ENCODE results near the gene PIM2. TPM values are rescaled to one million over a fixed set of nuclear protein-coding genes. Genes with fewer than 3 reads are reported as not detected.
A peak's percentile ranks its signal among the peaks of the same experiment; 100 is the strongest.

The PIM2 gene
- total and polyA plus RNA-seq, 9 of the 15 experiments (the other 6 are each of a cell fraction or from before 2014, with no cell fraction given): 67.6 to 191 (median 108) TPM

DNA sequence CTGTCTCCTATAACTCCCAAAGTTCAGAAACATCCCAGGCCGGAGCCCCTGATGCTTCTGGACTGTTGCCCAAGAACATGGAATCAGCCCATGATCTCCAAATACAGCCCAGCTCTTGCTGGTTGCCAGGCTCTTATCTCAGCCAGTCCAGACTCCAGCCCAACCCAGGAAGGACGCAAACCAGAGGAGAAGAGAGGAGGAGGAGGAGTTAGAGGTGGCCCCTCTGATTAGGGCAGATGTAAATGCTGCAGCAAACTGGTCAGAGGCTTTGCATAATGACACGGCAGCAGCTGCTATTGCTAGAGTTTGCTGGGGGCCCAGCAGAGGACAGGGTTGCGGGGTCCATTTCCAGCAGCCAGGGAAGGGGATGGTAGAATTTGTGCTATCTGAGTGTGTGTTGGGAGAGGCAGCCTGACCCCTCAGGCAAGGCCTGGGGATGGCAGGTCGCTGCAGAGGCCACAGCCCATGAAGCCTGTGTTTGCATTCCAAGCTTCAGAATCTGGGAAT lies 42.8 kb upstream of the PIM2 start (continued):
- TF ChIP-seq NCOA2 (IDR thresholded peaks at IDR 0.05; ENCODE audit: partially characterized antibody in 2 of 2) (no peak), U2AF2 (optimal IDR thresholded peaks at IDR 0.05; ENCODE audit: low read depth, low read length) (no peak), CBX8 (IDR thresholded peaks at IDR 0.05; ENCODE audit: borderline replicate concordance, extremely low read depth, low read depth, low read length, poor library complexity, severe bottlenecking) (no peak), ATF7 (IDR thresholded peaks at IDR 0.05) (peak; percentile 54), ERF (CRISPR knock-in tag; IDR thresholded peaks at IDR 0.05) (no peak), ELF2 (CRISPR knock-in tag; IDR thresholded peaks at IDR 0.05) (no peak), KLF6 (CRISPR knock-in tag; IDR thresholded peaks at IDR 0.05; ENCODE audit: borderline replicate concordance) (no peak), BACH1 (tag; IDR thresholded peaks at IDR 0.05) (no peak), CHD4 (IDR thresholded peaks at IDR 0.05; ENCODE audit: insufficient read depth, insufficient replicate concordance, low read depth, low read length, poor library complexity, severe bottlenecking) (no peak), HIVEP1 (CRISPR knock-in tag; IDR thresholded peaks at IDR 0.05) (no peak), CBFA2T3 (IDR thresholded peaks at IDR 0.05) (peak; percentile 94), EHMT2 (IDR thresholded peaks at IDR 0.05) (no peak), KLF16 (IDR thresholded peaks at IDR 0.05) (peak; percentile 75), ZFX (CRISPR knock-in tag; IDR thresholded peaks at IDR 0.05) (peak; percentile 10; the same call in 1 of the 2 replicates), RBM15 (IDR thresholded peaks at IDR 0.05; ENCODE audit: insufficient read depth, low read length) (no peak), ZNF785 (CRISPR knock-in tag; IDR thresholded peaks at IDR 0.05) (no peak), SMAD4 (CRISPR knock-in tag; conservative IDR thresholded peaks at IDR 0.05) (0 out of 2 replicates have a peak, but pooled peaks have one; percentile 24), BRF1 (IDR thresholded peaks at IDR 0.05; ENCODE audit: borderline replicate concordance, extremely low read depth, insufficient read length) (no peak), TAF9B (IDR thresholded peaks at IDR 0.05; ENCODE audit: partially characterized antibody) (no peak), ZNF23 (CRISPR knock-in tag; IDR thresholded peaks at IDR 0.05) (no peak), NUFIP1 (IDR thresholded peaks at IDR 0.05; ENCODE audit: partially characterized antibody) (no peak), RBM34 (IDR thresholded peaks at IDR 0.05; ENCODE audit: borderline replicate concordance, insufficient read depth, low read length) (no peak), SMARCA5 (IDR thresholded peaks at IDR 0.05) (no peak), ZNF778 (CRISPR knock-in tag; IDR thresholded peaks at IDR 0.05) (no peak), BCL6 (CRISPR knock-in tag; IDR thresholded peaks at IDR 0.05) (no peak), SMC3 (conservative IDR thresholded peaks at IDR 0.05; ENCODE audit: insufficient read depth, low read depth, low read length) (no peak), SNIP1 (IDR thresholded peaks at IDR 0.05; ENCODE audit: low read depth) (no peak)
- TF ChIP-seq, protein P1, sequence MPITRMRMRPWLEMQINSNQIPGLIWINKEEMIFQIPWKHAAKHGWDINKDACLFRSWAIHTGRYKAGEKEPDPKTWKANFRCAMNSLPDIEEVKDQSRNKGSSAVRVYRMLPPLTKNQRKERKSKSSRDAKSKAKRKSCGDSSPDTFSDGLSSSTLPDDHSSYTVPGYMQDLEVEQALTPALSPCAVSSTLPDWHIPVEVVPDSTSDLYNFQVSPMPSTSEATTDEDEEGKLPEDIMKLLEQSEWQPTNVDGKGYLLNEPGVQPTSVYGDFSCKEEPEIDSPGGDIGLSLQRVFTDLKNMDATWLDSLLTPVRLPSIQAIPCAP (CRISPR knock-in tag; IDR thresholded peaks at IDR 0.05; ENCODE audit: borderline replicate concordance): no peak
- TF ChIP-seq, protein P2, sequence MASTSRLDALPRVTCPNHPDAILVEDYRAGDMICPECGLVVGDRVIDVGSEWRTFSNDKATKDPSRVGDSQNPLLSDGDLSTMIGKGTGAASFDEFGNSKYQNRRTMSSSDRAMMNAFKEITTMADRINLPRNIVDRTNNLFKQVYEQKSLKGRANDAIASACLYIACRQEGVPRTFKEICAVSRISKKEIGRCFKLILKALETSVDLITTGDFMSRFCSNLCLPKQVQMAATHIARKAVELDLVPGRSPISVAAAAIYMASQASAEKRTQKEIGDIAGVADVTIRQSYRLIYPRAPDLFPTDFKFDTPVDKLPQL (IDR thresholded peaks at IDR 0.05; ENCODE audit: extremely low read depth, insufficient read length): no peak
- TF ChIP-seq, protein P3, sequence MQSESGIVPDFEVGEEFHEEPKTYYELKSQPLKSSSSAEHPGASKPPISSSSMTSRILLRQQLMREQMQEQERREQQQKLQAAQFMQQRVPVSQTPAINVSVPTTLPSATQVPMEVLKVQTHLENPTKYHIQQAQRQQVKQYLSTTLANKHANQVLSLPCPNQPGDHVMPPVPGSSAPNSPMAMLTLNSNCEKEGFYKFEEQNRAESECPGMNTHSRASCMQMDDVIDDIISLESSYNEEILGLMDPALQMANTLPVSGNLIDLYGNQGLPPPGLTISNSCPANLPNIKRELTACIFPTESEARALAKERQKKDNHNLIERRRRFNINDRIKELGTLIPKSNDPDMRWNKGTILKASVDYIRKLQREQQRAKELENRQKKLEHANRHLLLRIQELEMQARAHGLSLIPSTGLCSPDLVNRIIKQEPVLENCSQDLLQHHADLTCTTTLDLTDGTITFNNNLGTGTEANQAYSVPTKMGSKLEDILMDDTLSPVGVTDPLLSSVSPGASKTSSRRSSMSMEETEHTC (IDR thresholded peaks at IDR 0.05): no peak

All from K562 (cell line).